ENCODE results near the gene ADCY7.

Gene ADCY7

DNA sequence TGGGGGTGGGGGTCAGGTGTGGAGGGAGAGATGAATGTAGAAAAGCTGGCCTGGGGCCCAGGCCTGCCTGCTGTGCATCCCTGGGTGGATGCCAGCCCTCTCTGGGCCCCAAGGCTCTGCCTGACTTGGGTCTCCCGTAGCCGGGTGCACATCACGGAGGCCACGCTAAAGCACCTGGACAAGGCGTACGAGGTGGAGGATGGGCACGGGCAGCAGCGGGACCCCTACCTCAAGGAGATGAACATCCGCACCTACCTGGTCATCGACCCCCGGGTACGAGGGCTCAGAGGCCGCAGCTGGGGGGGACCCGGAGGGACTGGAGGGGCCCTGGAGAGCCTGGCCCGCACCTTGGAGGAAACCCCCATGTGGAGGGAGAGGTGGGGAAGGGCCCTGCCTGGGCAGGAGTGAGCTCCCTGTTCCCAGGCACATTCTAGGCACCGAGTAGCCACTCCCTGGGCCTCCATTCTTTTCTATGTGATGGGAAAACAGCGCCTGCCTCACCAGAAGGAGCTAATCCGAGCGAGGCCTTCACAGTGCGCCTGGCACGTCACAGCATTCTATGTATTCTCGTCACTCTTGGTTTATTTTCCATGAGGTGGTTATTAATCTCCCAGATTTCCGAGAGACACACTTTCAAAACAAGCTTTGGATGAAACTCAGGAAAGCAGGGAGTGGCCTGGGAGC is 34.7 kb downstream of the ADCY7 start:
- DNase-seq = no peak

DNA sequence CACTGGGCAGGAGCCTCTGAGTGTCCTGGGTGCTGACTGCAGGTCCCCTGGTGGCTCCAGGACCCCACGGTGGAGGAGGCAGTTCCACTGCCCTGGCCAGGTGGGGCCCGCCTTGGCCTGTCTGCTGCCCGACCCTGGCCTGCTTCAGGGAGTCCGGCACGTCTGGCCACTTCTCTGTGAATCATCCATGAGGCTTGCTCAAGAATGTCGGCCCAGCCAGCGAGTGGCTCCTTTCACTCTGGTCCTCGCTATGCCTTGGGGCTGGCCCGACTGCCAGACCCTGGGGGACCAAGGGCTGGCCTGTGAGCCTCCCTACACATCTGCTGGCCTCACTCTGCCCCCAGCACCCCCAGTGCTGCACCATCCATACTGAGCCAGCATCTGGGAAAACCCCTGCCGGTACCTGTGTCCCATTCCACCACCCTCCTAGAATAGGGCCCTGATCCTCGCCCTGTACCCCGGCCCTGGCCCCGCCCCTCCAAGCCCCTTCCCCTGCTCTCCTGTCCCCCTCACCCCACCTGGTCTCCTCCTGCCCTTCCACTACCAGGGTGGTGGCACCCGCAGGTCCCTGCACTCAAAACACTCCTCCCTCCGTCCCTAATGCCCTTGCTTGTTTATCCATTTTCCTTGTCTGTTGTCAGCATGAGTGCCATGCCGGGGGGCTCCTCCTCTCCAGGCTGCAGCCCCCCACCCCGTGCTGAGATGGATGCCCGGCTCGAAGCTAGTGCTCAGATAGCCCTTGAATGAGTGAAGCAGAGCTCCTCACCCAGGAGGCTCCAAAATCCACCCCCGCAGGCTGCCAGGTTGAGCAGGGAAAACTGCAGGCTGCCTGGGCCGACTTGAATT is 35.5 kb downstream of the ADCY7 start:
- no peak for DNase-seq

DNA sequence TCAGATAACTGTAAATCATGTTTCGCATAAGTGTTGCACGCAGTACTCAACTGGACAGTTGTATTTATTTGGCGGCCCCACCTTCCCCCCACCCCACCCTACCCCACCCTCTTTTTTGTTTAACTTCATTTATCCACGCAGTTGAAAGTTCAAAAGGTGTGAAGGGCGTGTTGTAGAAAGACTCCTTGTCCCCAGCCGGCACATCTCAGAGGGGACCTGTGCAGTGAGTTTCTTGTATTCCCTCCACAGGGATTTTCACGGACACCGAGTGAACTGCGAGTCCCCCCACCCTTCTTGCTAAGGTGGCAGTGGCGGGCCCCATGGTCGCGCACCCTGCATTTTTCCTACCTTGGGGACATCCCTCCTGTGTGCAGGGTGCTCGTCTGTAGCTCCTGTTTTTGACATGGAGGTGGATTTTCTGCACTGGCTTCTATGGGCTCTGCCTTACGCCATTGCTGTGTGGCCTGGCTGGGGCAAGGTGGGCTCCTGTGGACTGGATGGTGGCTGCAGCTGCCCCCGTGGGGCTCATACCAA is 36.2 kb downstream of the ADCY7 start:
- no peak for DNase-seq

DNA sequence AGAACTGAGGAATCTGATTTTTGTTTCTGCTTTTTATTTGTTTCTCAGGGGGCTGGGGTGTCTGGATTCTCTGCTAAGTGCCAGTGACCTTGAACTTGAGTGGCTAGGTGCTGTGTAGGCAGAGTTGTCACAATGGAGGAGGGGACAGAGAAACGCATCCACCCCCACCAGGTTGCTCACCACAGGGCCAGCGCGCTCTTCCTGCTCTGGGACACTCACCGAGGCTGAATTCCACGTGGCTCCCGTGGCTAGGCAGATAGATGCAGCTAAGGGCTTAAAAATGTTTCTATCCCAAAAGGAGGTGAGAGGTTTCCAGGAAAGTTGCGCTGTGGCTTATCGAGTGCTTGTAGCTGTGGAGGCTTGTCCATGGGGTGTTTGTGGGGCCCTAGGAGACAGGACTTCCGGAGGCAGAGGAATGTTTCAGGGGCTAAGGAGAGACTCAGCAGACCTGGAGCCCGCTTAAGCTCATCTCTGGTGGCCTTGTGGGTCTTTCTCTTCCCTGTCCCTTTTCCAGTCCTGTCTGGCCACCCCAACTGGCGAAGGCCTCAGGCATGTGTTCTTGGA is 36.8 kb downstream of the ADCY7 start:
- no peak for DNase-seq

DNA sequence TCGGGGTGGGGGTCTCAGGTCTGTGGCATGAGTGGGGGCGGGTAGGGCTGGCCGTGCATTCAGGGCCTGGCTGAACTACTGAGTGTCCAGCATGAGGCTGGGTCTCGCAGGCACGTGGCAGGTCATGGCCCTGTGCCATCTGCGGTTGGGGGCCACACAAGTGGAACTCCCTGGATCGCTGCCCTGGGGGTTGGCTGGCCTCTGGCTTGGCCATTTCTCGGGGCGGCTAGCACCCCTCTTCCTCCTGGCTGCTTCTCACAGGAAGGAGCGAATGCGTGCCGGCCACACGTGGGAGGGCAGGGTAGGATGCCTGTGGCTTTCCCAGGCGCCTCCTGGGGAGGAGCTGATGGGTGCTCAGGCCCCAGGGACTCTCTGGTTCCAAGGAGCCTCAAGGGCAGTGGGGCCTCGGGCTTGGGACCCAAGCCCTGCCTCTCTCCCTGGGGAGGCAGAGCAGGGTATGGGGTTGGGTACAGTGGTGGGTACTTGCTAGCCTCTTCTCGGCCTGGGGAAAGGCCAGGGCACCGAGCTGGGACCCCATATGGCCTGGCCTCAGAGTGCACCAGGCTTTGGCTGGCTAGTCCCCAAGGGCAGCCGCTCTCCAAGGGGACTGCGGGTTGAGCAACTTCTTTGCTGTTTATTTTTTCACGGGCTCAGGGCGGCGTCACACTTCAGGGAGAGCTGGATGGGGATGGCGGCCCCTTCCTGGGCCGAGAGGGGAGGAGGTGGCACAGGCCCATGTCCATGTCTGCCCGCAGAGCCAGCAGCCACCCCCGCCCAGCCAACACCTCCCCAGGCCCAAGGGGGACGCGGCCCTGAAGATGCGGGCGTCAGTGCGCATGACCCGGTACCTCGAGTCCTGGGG is 37.5 kb downstream of the ADCY7 start:
- DNase-seq = no peak

DNA sequence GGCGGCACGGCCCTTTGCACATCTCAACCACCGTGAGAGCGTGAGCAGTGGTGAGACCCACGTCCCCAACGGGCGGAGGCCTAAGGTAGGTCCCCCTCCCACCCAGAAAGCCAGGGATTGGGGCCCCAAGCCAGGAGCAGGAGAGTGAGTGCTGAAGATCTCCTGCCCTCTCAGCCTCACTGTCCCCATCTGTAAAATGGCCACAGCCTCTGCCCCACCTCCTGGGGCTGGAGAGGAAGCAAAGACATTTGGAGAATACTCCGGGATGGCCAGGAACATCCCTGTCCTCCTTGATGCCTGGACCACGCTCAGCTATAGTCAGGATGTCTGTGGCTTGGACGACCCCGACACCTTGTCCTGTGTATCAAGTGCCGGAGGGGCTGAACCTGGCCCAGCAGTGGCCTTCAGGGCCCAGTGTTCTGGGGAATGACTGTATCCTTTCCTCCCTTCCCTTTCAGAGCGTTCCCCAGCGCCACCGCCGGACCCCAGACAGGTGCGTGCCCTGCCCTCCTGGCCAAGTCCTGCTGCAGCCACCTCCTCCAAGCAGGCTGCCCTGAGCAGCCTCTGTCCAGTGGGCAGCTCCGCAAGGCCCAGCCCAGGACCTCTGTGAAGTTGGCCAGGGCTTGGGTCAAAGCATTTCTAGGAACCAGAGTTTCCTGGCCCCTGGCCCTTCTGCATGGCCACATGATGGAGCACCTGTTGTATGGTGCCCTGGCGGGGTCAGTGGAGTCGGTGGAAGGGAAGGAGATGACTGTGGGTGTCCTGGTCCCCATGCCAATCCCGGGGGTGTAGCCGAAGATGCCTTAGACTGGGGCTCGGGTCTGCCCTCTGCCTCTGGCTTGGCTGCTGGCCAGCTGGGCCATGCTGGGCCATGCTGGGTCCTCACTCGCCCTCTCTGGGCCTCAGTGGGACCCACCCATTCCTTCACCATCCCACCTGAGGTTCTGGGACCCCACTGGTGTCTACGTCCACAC is 38.4 kb downstream of the ADCY7 start:
- no peak for DNase-seq

DNA sequence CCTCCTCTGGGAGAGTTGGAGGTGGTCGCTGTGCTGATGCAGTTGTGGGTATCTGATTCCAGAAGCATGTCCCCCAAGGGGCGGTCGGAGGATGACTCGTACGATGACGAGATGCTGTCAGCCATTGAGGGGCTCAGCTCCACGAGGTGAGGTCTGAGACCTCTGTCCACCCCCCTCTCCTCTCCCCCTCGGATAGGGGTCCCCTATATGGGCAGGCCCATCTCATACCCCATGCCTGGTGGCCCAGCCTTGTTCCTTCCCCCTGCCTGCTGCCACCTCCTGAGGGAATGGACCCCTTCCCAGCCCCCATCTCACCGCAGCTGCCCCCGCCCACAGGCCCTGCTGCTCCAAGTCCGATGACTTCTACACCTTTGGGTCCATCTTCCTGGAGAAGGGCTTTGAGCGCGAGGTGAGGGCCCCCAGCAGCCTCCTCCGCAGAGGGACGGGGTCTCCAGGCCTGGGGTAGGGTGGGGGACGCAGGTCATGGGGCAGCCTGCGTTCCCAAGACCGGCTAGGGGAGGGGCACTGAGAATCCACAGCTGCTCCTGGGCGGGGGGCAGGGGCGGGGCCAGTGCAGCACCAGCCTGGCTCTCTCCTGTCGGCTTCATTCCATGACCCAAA is 39.2 kb downstream of the ADCY7 start:
- DNase-seq = no peak

DNA sequence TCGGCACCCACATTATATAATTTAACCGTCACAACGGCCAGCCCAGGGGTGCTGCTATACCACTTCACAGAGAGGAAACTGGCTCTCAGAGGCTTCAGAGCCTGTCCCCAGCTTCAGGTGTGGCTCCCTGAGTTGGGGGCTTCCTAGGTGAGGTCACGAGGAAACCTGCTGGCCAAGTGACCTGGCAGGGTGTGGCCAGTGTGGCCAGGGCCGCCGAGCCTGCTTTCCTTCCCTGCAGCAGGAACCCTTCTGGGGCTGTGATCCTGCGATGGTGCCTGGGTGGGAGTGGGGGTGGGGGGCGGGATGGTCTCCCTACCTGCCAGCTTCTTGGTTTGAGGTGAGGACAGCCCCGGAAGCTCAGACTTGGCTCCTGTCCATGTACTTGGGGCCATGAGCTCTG is 39.9 kb downstream of the ADCY7 start:
- DNase-seq = no peak

DNA sequence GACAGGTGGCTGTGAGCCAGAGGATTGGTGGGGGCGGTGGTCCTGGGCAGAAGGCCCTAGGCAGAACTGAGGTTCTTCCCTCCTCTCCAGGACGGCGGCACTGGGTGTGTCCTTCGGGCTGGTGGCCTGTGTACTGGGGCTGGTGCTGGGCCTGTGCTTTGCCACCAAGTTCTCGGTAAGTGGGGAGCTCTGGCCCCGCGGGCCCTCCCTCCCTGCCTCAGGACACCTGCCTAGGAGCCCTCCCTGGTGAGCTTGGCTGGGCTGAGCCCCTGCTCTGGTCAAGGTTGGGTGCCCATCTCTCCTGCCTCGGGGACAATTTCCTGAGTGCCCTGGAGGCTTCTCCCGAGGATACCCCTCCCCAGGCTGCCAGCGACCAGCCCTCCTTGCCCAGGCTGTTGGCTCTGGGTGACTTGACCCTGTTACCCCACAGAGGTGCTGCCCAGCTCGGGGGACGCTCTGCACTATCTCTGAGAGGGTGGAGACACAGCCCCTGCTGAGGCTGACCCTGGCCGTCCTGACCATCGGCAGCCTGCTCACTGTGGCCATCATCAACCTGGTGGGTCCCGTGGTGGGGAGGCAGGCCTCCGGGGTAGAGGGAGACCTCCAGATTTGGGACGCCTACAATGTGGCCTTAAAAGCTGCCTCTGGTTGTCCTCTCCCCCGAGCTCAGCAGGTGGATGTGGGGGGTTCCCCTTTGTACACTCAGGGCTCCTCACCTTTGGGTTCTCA is 42.0 kb downstream of the ADCY7 start:
- no peak for DNase-seq

DNA sequence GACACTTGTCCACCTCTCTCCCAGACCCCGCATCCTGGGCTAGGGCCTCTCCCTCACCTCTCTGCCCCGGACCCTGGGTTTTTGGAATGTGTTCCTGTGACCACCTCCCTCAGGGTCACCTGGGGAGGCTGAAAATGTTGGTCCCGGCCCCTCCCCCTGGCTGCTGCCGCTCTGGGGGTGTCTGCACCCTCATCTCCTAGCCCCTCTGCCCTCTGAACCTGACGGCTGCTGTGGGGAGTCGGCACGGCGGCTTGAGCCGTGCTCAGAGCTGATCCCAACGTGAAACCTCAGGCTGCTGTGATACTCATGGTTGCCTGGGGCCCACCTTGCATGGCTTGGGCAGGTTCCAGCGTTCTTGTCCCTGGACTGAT is 42.8 kb downstream of the ADCY7 start:
- no peak for DNase-seq

DNA sequence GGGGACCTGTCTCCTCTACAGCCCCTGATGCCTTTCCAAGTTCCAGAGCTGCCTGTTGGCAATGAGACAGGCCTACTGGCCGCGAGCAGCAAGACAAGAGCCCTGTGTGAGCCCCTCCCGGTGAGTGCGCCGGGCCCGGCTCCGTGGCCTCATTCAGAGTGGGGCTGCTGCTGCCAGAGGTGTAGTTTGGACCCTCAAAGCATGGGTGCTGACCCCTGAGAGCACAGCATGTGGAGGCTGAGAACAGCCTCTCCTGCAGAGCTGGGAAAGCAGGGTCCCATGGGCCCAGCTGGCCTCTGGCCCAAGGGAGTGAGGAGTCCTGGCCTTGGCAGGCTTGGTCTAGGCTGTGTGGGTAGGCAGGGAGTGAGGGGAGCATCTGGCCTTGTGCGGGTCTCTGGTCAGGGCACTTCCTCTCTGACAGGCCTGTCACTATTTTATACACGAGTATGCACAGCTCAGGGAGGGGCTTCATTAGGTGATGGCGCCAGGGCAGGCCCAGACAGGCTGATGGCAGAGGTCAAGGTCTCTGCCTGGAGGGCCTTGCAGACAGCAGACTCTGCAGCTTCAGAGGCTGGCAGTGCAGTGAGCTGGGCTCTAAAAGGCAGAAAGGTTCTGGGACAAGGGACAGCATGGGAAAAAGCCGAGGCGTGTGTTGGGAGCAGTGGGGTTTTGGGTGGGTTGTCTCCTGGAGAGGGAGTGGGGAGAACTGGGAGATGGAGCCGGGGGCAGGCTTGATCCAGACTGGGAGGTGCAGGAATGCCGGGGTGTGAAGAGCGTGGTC is 43.4 kb downstream of the ADCY7 start:
- no peak for DNase-seq

DNA sequence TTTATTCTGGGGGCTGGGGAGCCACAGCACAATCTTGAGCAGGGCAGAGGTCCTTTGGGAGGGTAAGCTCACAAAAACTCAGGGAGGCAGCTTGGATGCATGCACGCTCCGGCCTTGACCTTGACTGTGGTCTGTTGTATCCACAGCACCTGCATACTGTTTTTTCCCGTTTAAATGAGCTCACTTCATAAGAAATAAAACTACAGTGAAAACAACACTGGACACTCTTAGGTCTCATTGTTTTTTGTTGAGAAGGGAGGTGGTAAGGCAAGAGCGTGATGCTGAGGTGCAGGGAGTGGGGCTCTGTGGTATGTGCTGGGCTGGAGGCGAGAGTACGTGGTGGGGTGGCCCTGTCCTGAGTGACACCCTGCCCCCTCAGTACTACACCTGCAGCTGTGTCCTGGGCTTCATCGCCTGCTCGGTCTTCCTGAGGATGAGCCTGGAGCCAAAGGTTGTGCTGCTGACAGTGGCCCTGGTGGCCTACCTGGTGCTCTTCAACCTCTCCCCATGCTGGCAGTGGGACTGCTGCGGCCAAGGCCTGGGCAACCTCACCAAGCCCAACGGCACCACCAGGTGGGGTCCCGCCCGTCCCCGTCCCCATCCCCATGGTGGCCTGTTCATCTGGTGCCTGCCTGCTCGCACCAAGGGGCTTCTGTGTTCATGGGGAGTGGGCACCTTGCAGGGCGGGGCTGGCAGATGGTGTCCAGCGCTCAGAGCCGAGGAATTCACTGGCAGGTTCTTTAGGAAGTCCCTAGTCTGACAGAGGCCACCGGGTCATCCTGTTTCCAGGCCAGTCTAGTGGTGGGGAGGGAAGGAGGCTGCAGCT is 44.2 kb downstream of the ADCY7 start:
- no peak for DNase-seq

DNA sequence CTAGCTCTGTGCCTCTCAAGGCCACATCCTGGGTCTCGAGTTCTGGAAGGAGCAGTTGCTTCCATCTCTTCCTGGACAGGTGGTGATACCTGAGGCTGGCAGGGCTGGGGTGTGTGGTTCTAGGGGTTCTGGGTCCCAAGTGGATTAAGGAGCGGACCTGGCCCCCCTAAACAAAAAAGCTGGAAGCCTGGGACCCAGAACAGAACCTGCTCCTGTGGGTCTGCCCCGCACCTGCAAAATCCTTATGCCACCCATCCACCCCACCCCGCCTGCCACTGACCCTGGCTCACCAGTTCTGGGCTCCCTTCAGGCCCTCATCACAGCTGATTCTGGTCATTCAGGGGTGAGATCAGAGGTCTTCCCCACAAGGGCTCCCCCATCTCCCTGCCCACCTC is 44.8 kb downstream of the ADCY7 start:
- no peak for DNase-seq

DNA sequence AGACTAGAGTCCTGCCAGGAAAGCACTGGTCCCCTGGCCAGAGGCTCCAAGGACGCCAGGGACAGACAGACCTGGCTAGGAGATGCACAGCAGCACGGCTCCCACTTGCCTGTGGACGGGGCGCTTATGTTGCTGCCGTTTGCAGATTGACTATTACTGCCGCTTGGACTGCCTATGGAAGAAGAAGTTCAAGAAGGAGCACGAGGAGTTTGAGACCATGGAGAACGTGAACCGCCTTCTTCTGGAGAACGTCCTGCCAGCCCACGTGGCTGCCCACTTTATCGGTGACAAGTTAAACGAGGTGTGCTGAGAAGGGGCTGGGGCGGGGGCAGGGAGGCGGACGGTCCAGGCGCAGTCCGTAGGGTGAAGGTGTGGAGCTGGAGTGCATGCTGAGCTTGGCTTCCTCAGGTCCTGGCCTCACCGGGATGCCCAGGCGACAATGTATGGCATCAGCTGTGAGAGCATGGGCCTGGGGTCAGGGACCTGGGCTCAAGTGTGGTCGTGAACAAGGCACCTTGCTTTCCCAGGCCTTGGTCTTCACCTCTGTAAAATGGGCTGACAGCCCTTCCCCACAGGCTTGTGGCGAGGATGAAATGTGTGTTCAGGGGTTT is 45.6 kb downstream of the ADCY7 start:
- DNase-seq = no peak

DNA sequence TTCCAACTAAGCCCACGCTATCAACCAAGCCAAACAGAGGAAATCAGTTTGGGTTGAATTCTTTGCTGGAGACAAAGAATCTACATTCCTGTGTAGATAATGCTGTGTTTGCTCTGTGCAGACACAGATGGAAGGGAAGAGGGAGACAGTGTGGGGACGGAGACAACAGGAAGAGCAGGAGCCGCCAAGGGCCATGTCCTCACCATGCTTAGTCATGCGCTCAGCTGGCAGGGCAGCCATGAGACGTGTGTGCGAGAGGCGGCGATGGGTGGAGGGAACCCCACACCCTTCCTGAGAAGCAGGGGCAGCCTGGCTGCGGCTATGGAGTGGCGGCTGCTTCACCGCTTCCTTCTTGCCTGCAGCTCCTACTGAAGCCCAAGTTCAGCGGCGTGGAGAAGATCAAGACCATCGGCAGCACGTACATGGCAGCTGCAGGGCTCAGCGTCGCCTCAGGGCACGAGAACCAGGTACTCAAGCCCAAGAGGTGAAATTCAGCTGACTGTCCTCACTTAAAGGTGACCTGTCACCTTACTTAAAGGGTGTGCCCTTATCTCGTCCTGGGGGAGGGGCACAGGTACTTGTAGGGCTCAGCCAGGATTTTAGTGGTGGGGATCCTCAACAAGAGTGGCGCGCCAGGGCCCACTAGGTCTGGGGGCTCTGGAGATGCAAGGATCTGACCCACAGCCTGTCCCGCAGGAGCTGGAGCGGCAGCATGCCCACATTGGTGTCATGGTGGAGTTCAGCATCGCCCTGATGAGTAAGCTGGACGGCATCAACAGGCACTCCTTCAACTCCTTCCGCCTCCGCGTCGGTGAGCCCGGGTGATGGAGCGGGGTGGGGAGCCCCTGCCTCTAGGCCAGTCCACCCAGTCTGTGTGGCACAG is 47.5 kb downstream of the ADCY7 start:
- DNase-seq = no peak

DNA sequence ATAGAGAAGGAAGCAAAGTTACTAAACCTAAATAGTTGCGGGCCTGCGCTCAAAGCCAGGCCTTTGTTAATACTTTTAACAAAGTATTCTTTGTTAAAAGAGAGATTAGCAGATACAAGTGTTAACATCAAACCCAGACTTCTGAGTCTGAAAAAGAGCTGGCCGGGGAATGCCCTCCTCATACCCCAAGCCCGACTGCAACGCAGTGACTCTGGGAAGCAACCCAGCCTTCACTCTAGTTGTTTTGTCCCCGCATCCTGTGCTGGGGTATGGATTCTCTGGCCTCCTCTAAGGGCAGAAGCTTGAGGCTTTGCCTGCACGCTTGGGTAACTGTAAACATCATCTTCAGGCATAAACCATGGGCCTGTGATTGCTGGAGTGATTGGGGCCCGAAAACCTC is 48.3 kb downstream of the ADCY7 start:
- DNase-seq = no peak

DNA sequence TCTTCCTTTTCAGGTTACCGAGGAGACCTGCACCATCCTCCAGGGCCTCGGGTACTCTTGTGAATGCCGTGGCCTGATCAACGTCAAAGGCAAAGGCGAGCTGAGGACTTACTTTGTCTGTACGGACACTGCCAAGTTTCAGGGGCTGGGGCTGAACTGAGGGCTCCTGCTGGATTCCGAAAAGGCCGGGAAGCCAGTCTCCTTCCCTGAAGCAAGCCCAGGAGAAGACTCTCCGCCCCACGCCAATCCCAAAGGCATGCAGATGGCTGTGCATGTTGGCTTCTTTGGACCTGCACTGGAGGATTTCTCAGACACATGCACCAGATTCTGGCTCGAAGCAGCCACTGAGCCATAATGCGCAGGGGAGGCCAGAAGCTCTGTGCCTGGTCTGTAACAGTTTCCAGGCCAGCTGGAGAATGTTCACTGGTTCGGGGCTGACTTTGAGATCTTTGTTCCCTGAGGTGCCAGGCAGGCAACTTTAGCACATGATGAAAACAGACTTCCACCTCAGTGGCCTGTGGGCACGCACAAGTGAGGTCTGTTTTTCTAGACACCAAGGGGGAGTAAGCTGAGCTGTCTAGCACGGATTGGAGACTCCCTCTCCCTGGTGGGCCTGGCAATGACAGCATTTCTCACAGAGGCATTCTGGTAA is 49.1 kb downstream of the ADCY7 start:
- DNase-seq = no peak
